Measurements from ENCODE around the gene SSR1. TPM values are rescaled to one million over a fixed set of nuclear protein-coding genes. Genes with fewer than 3 reads are reported as not detected.
"Not testable (repeated sequence)": the region's sequence is repeated elsewhere in the genome, so short reads cannot be mapped to it uniquely, and the experiment has no call there.

SSR1 gene
- total RNA-seq = 62.5 TPM
- long read RNA-seq, full-length matches to known transcripts = 37 of 43 reads
- long read RNA-seq, partial matches to known transcripts = 0 of 43 reads
- long read RNA-seq, other reads (novel, unspliced or antisense) = 6 of 43 reads

- intact Hi-C loops (cut with micrococcal nuclease) = loop anchor here (5.0 kb wide), 1 partner anchor 74 kb away; the partner anchor contains the start of genes CAGE1 and RIOK1
- ATAC-seq = peak; percentile 100
These were observed at the start of gene SSR1 for GRCh38 chr6:7312616-7313504. Gene SSR1, minus strand, starts transcription at chr6:7313199. Its CDS starts 79 bp downstream, at chr6:7313120.

GRCh38 chr6:7351916-7352315 is 38.9 kb upstream of the SSR1 start:
- intact Hi-C loops (cut with micrococcal nuclease); DNase-seq; ATAC-seq: not testable (repeated sequence)

More at GRCh38 chr6:7312616-7313504, at the start of gene SSR1:
- DNase-seq = peak; percentile 99

DNA sequence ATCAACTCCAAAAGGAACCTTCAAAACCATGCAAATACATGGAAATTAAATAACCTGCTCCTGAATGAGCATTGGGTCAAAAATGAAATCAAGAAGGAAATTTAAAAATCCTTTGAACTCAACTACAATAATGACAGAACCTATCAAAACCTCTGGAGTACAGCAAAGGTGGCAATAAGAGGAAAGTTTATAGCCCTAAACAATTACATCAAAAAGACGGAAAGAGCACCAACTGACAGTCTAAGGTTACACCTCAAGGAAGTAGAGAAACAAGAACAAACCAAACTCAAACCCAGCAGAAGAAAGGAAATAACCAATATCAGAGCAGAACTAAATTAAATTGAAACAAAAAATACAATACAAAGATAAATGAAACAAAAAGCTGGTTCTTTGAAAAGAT is 37.6 kb upstream of the SSR1 start:
- ATAC-seq; DNase-seq; intact Hi-C loops (cut with micrococcal nuclease): not testable (repeated sequence)

- intact Hi-C loops (cut with micrococcal nuclease); ATAC-seq; DNase-seq: not testable (repeated sequence)
These were observed 34.6 kb upstream of the SSR1 start for GRCh38 chr6:7347551-7347997.

- ATAC-seq, DNase-seq: not testable (repeated sequence)
These were observed 31.9 kb upstream of the SSR1 start for GRCh38 chr6:7344773-7345450.

DNA sequence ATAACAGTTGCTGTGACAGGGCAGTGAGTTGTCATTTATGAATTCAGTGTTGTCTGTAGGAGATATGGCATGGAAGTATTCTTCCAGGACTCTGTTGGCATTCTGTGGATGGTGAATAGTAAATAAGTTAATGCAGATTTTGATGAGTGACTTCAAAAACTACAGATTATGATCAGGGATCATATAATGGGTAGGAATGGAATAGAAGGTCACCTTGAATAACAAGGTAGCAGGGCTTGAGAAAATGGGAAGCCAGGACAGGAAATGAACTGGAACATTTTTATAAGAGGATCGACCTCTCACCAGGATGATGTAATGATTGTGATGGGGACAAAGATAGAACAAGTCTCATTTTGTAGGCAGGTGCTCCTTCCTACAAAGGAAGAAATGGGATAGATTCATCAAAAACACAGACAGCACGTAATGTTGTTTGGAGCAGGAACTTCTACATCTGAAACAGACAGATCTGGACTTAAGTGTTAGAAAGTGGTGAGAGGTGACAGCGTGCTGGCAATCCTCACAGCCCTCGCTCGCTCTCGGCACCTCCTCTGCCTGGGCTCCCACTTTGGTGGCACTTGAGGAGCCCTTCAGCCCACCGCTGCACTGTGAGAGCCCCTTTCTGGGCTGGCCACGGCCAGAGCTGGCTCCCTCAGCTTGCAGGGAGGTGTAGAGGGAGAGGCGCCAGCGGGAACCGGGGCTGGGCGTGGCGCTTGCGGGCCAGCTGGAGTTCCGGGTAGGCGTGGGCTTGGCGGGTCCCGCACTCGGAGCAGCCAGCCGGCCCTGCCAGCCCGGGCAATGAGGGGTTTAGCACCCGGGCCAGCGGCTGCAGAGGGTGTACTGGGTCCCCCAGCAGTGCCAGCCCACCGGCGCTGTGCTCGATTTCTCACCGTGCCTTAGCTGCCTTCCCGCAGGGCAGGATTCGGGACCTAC is 30.8 kb upstream of the SSR1 start:
- DNase-seq = peak; percentile 35
- intact Hi-C loops (cut with micrococcal nuclease) = no loop called here
- ATAC-seq = no peak

More at GRCh38 chr6:7344773-7345450, 31.9 kb upstream of the SSR1 start:
- intact Hi-C loops (cut with micrococcal nuclease) = not testable (repeated sequence)

DNA sequence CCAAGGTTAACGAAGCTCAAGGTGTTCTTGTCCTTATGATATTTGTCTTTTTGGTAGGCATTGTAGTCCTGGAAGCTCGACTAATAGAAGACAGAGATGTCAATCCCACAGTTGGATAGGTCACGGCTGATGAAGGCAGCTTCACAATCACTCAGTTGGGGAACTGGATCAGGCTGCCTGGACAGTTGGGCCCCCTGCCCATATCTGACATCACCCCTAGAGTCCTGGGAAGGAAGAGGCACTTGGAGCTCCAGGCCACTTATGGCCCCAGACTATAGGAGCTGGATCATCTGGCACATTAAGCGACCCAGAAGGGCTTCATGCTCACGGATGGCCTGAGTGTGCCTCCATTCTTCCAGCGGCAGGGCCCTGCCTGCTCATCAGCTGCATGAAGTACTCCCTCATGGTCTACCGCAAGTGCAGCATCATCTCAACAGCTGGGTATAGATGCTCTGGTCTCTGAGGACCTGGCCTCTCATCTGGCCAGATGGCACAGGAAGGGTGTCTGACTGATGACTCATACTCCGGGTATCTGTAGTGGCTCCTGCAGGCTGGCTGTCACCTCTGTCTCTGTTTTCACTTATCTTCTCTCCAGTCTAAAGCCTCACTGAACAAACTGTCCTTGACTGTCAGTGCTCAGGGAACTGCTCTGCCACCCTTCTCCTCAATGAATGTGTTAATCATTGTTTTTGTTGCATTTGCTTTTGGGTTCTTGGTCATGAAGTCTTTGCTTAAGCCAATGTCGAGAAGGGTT is 29.2 kb upstream of the SSR1 start:
- ATAC-seq (peak; percentile 94), DNase-seq (peak; percentile 29)

GRCh38 chr6:7341271-7341670 is 28.3 kb upstream of the SSR1 start:
- no peak for DNase-seq
- intact Hi-C loops (cut with micrococcal nuclease) = no loop called here
- ATAC-seq = no peak

More for the DNA sequence above, 29.2 kb upstream of the SSR1 start:
- intact Hi-C loops (cut with micrococcal nuclease) = no loop called here

GRCh38 chr6:7339007-7339732 is 26.2 kb upstream of the SSR1 start:
- intact Hi-C loops (cut with micrococcal nuclease); DNase-seq: not testable (repeated sequence)
- peak; percentile 20 for ATAC-seq

DNA sequence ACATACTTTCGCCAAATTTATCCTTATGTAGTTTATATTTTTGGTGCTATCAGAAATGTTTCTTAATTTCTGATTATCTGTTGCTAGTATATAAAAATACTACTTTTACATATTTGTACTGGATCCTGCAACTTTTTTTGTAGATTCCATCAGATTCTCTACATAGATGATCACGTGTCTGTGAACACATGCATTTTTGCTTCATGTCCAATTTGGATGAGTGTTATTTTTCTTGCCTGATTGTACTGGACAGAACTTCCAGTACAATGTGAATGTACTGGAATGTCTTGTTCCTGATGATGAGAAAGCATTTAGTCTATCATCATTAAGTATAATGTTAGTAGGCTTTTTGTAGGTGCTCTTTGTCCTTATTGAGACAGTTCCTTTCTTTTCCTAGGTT is 25.0 kb upstream of the SSR1 start:
- ATAC-seq (no peak), DNase-seq (no peak)
- intact Hi-C loops (cut with micrococcal nuclease) = no loop called here

DNA sequence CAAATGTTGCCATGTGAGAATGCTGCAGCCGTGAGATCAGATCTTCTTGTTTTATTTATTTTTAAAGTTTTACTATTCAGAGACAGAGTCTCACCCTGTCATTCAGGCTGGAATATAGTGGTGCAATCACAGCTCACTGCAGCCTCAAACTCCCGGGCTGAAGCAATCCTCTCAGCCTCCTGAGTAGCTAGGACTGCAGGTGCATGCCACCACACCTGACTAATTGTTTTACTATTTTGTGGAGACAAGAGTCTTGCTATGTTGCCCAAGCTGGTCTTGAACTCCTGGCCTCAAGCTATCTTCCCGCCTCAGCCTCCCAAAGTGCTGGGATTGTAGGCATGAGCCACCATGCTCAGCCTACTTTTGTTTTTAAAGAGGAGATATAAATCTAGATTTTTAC is 22.5 kb upstream of the SSR1 start:
- intact Hi-C loops (cut with micrococcal nuclease) = no loop called here
- ATAC-seq (no peak), DNase-seq (no peak)

GRCh38 chr6:7334685-7335084 is 21.7 kb upstream of the SSR1 start:
- intact Hi-C loops (cut with micrococcal nuclease) = no loop called here
- no peak for DNase-seq
- ATAC-seq = no peak

DNA sequence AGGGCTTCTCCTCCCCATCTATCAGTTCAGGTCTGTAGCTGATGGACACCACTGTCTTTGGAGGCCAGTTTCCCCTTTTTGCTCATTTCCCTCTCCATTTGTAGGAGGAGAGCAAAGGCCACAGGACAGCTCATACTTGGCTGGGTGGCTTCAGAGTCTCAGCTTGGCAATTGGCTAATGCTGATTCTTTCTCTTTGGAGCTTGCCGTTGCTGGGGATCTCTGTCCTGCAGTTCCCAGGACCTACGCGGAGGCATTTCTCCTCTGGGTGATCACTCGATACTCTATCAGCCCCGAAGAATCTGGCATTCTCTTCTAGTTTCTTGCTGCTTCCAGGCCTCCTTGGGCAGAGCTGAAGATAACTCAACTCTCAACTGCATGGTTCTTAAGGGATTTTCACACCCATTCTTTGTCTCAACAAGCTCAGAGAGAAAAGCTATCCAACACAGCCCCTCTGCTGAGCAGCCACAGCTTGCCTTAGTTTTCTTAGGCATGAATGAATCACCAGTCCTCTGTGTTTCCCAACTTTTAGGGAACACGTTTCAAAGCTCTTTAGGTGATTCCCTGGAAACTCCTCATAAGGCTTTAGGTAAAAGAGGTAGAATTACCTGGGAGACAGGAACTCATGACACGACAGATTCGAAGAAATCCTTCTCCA is 19.2 kb upstream of the SSR1 start:
- no peak for DNase-seq
- ATAC-seq = no peak
- intact Hi-C loops (cut with micrococcal nuclease) = no loop called here

DNA sequence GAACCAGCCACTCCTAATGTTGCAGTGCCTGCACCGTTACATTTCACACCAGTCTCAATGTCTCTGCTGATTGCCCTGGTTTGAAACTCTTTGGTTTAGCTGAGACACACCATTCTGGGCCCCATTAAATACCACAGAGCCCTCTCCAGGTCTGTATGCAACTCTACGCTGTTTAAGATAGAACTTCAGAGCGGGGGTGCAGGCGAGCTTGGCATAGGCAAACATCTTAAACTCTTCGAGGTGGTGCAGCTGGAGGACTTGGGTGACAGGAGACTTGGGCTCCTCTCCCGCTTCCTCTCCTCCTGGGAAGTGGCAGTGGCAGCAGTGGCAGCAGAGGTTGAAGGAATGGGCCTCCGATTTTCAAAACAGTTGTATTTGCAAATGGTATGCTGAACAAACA is 18.5 kb upstream of the SSR1 start:
- DNase-seq = no peak
- intact Hi-C loops (cut with micrococcal nuclease) = no loop called here
- no peak for ATAC-seq

GRCh38 chr6:7328243-7328642 is 15.2 kb upstream of the SSR1 start:
- intact Hi-C loops (cut with micrococcal nuclease) = no loop called here
- no peak for DNase-seq

GRCh38 chr6:7325750-7326149 is 12.8 kb upstream of the SSR1 start:
- intact Hi-C loops (cut with micrococcal nuclease) = no loop called here
- DNase-seq = no peak
- ATAC-seq = no peak

More at GRCh38 chr6:7328243-7328642, 15.2 kb upstream of the SSR1 start:
- ATAC-seq = no peak

GRCh38 chr6:7324520-7324919 is 11.5 kb upstream of the SSR1 start:
- intact Hi-C loops (cut with micrococcal nuclease) = no loop called here
- ATAC-seq = peak; percentile 72
- no peak for DNase-seq

All from left ventricle myocardium superior (tissue), 1 donor.